ENCODE measurements around the gene BMPR1A. TPM values are rescaled to one million over a fixed set of nuclear protein-coding genes. Genes with fewer than 3 reads are reported as not detected.

Gene BMPR1A
- total and polyA plus RNA-seq, 4 donors = 38.1 to 84.0 (median 63.4) TPM

DNA sequence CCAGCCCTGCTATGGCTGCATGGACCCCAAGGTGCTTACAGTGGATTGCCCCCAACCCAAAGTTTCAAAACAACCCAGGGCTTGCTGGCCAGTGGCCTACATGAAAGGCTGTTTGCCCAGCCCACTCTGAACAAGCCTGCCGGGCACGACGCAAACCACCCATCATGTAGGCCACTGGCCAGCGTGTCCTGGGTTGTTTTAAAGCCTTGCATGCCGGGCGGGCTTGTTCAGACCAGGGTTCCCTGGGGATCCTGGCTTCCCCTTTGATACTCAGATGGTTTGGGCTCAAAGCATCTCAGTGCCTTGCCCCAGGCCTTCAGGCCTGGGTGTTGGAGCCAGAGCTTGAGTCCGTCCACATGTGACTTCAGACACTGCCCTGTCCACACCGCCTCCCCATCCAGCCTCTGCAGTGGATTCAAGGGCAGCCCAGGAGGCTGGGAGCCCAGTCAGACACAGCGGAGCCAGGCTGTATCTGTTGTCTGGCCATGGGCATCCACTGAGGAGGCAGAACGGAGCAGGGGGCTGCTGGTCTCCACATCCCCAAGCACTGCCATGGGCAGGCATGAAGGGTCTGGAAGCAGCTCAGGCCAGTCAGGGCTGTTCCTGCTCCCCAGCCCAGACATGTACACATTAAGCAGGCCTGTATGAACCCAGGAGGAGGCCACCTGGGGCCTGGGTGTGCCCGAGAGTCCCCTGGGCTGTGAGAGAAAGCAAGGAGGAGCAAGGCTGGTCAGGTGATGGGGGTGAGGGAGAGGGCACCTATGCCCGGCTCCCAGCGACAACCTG is 207.8 kb downstream of the BMPR1A start:
- peaks cover 15% of the 10 kb centered on the region for H3K27me3 ChIP-seq (ENCODE audit: control insufficient read depth, insufficient read depth, low read length)
- DNase-seq (ENCODE audit: low read depth in 4 of 6, low spot score in 6 of 6) = no peak
- H3K27ac ChIP-seq (ENCODE audit: low read depth, low read length) = no peak overlapping the region
- no peak overlapping the region for H3K4me3 ChIP-seq (ENCODE audit: low read depth, low read length)
- peaks cover 18% of the 10 kb centered on the region for H3K36me3 ChIP-seq (ENCODE audit: control insufficient read depth, insufficient read depth, low read length)
- no peaks in the 10 kb centered on the region for H3K9me3 ChIP-seq (ENCODE audit: control insufficient read depth, insufficient read depth, low read length)
- H3K4me1 ChIP-seq (ENCODE audit: control insufficient read depth, insufficient read depth, low read length) = peaks cover 59% of the 10 kb centered on the region
- 78% methylated on average over 12 of the region's 13 CpGs for WGBS (ENCODE audit: insufficient coverage)

DNA sequence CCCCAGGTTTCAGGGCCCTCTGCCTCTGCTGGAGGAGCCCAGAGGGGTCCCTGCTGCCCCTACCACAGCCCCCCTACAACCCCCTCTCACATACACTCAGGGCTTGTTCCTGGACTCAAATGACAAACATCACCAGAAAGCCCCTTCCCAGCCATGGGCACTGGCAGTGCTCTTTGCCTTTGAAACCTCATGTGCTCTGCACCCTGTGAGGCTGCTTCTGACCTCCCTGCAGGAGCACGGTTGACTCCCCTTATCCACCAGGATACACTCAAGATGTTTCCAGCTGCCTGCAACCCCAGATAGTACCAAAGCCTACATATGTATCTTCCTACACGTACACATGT is 208.4 kb downstream of the BMPR1A start:
- no peak for DNase-seq (ENCODE audit: low read depth in 4 of 6, low spot score in 6 of 6)
- Histone ChIP-seq H3K27me3 (ENCODE audit: control insufficient read depth, insufficient read depth, low read length) (peaks cover 15% of the 10 kb centered on the region), H3K4me3 (ENCODE audit: low read depth, low read length) (no peak overlapping the region), H3K4me1 (ENCODE audit: control insufficient read depth, insufficient read depth, low read length) (peaks cover 59% of the 10 kb centered on the region), H3K36me3 (ENCODE audit: control insufficient read depth, insufficient read depth, low read length) (peaks cover 15% of the 10 kb centered on the region), H3K27ac (ENCODE audit: low read depth, low read length) (no peak overlapping the region), H3K9me3 (ENCODE audit: control insufficient read depth, insufficient read depth, low read length) (no peaks in the 10 kb centered on the region)
- 75% methylated on average over 1 of the region's 2 CpGs for WGBS (ENCODE audit: insufficient coverage)

DNA sequence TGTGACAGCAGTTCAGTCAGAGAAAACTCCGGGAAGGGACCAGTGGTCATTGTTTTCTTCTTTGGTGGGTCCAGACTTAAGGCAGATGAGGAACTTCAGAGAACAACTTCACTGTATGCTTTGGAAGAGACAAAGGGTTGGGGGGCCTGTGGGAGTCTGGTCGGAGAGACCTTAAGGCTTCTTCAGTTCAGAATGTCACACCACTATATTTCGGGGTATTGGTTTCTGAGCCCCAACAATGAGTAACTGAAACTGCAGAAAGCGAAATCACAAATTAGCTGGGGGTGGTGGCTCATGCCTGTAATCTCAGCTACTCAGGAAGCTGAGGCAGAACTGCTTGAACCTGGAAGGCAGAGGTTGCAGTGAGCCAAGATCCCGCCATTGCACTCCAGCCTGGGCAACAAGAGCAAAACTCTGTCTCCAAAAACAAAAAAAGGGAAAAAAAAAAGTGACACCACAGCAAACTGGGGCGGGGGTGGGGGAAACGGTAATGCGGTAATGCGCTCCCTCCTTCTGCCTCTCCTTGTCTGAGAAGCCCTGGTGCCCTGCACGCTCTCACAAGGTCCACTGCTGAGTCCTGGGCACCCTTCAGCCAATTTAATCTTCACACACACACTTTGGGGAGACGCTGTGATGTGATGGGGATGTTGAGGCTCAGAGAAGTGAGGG is 209.7 kb downstream of the BMPR1A start:
- DNase-seq (ENCODE audit: low read depth in 4 of 6, low spot score in 6 of 6) = no peak
- Histone ChIP-seq H3K27ac (ENCODE audit: low read depth, low read length) (peak overlapping the region; percentile 57), H3K4me3 (ENCODE audit: low read depth, low read length) (no peak overlapping the region), H3K4me1 (ENCODE audit: control insufficient read depth, insufficient read depth, low read length) (peaks cover 63% of the 10 kb centered on the region), H3K27me3 (ENCODE audit: control insufficient read depth, insufficient read depth, low read length) (peaks cover 20% of the 10 kb centered on the region), H3K9me3 (ENCODE audit: control insufficient read depth, insufficient read depth, low read length) (no peaks in the 10 kb centered on the region), H3K36me3 (ENCODE audit: control insufficient read depth, insufficient read depth, low read length) (peaks cover 7% of the 10 kb centered on the region)
- whole genome bisulfite sequencing (ENCODE audit: insufficient coverage) = 84% methylated on average over 2 of the region's 11 CpGs

DNA sequence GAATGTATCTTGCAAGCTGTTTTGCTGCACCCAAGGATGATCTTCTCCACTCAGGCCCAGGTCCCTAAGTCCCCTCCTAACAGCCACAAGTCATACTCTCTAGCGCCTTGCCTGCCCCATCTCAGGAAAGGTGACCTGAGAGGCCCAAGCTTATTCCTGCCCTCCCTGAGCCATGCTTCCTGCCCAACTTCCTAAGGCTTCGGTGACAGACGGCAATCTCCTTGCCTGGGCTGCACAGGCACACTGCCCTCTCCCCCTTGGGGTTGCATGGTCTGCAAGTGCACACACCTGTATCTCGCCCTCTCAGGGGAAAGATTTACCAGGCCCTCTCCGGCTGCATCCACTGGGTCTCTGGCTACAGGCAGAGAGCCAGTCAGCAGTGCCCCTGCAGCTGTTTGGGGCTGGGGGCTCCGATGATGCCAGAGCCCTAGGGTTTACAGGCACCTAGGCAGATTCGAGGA is 211.1 kb downstream of the BMPR1A start:
- Histone ChIP-seq H3K27ac (ENCODE audit: low read depth, low read length) (no peak overlapping the region), H3K27me3 (ENCODE audit: control insufficient read depth, insufficient read depth, low read length) (peaks cover 22% of the 10 kb centered on the region), H3K4me3 (ENCODE audit: low read depth, low read length) (no peak overlapping the region), H3K36me3 (ENCODE audit: control insufficient read depth, insufficient read depth, low read length) (peaks cover 7% of the 10 kb centered on the region), H3K9me3 (ENCODE audit: control insufficient read depth, insufficient read depth, low read length) (no peaks in the 10 kb centered on the region), H3K4me1 (ENCODE audit: control insufficient read depth, insufficient read depth, low read length) (peaks cover 73% of the 10 kb centered on the region)
- WGBS (ENCODE audit: insufficient coverage) = 84% methylated on average over 7 of the region's 7 CpGs
- no peak for DNase-seq (ENCODE audit: low read depth in 4 of 6, low spot score in 6 of 6)

DNA sequence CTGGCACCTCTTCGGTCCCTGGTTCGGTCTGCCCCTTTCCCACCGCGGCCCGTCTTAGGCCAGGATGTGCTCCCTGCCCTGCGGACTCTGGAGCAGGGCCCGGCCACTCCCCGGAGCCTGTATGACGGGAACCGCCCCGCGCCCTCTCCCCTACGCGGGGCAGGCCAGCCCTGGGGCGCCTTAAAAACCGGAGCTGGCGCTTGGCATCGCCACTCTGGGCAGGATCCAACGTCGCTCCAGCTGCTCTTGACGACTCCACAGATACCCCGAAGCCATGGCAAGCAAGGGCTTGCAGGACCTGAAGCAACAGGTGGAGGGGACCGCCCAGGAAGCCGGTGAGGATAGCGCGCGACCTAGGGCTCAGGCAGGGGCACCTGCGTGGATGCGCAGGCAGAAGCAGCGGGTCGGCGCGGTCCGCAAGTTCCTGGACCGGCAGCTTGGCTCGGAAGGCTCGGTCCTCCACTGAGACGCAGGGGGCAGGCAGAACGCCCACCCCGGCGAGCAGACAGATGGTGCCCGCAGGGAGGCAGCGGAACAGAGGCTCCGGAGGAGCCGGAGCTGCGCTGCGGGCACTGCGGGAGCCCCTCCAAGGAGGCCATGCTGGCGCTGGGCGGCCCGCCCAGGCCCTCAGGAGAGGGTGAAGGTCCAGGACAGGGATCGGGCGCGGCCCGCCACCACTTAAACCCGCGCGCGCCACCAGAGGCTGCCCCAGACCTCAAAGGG is 212.0 kb downstream of the BMPR1A start, which contains the start of gene ADIRF:
Gene ADIRF, plus strand, starts transcription at position 212 of the 723 bp plus-strand sequence. Its CDS starts 63 bp downstream, at position 275.
- peaks cover 73% of the 10 kb centered on the region for H3K4me1 ChIP-seq (ENCODE audit: control insufficient read depth, insufficient read depth, low read length)
- WGBS (ENCODE audit: insufficient coverage) = 20% methylated on average over 56 of the region's 59 CpGs

DNA sequence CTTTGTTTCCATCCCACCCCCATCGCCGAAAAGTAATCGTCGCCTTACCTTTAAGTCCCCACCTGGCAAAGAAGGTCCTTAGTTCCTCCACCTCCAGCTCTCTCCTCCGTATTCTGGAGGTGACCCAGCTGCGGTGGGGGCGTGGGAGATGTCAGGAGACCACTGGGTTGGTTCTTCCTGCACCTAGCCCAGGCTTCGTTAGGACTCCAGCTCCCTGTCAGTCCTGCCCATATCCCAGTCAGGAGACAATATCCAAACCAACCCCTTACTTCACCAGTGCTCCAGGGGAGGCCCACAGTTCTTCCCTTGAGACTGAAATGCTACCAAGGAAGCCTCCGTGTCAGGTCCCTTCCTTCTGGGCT is 212.6 kb downstream of the BMPR1A start:
- Histone ChIP-seq H3K9me3 (ENCODE audit: control insufficient read depth, insufficient read depth, low read length) (no peaks in the 10 kb centered on the region), H3K36me3 (ENCODE audit: control insufficient read depth, insufficient read depth, low read length) (peaks cover 4% of the 10 kb centered on the region), H3K27ac (ENCODE audit: low read depth, low read length) (peak overlapping the region; percentile 59), H3K4me1 (ENCODE audit: control insufficient read depth, insufficient read depth, low read length) (peaks cover 70% of the 10 kb centered on the region), H3K4me3 (ENCODE audit: low read depth, low read length) (no peak overlapping the region), H3K27me3 (ENCODE audit: control insufficient read depth, insufficient read depth, low read length) (peaks cover 22% of the 10 kb centered on the region)
- DNase-seq (ENCODE audit: low read depth in 4 of 6, low spot score in 6 of 6) = no peak
- 69% methylated on average over 9 of the region's 9 CpGs for WGBS (ENCODE audit: insufficient coverage)

More for the DNA sequence above, 212.0 kb downstream of the BMPR1A start, which contains the start of gene ADIRF:
- H3K27ac ChIP-seq (ENCODE audit: low read depth, low read length) = peak within 1 kb of the TSS; percentile 59
- no peaks in the 10 kb centered on the region for H3K9me3 ChIP-seq (ENCODE audit: control insufficient read depth, insufficient read depth, low read length)
- DNase-seq (ENCODE audit: low read depth in 4 of 6, low spot score in 6 of 6) = peak in 2 of 6 donors; percentile 33 to 56
- peak within 1 kb of the TSS; percentile 22 for H3K4me3 ChIP-seq (ENCODE audit: low read depth, low read length)
- peaks cover 22% of the 10 kb centered on the region for H3K27me3 ChIP-seq (ENCODE audit: control insufficient read depth, insufficient read depth, low read length)
- peaks cover 4% of the 10 kb centered on the region for H3K36me3 ChIP-seq (ENCODE audit: control insufficient read depth, insufficient read depth, low read length)

DNA sequence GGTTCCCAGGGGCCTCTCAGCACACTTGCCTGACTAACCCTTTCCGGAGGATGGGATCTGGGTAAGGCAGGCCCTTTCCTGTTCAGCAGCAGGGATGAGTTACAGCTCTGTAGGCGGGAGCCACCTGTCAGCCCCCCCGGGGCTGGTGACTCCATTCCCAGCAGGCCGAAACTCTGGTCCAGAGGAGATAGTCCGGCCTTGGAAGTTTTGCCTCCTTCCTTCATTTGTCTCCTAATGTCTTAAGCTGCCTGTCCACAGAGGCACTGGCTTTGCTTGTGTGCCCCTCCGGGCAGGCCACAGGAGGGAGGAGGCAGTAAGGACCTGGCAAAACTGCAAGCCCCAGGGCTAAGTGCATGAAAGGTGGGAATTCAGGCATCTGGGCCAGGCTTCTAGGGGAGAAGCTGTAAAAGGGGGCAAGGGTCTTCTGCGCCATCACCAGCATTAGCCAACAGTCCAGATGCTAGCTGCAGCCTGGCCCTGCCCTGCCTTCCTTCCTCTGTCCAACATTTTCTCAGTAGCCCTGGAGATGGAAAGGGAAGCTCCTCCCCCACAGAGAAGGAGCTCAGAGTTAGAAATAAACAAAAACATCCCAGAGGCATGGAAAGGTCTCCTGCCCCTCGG is 213.1 kb downstream of the BMPR1A start:
- Histone ChIP-seq H3K36me3 (ENCODE audit: control insufficient read depth, insufficient read depth, low read length) (peaks cover 2% of the 10 kb centered on the region), H3K4me3 (ENCODE audit: low read depth, low read length) (peak overlapping the region; percentile 61), H3K9me3 (ENCODE audit: control insufficient read depth, insufficient read depth, low read length) (no peaks in the 10 kb centered on the region), H3K4me1 (ENCODE audit: control insufficient read depth, insufficient read depth, low read length) (peaks cover 65% of the 10 kb centered on the region), H3K27ac (ENCODE audit: low read depth, low read length) (peak overlapping the region; percentile 59), H3K27me3 (ENCODE audit: control insufficient read depth, insufficient read depth, low read length) (peaks cover 22% of the 10 kb centered on the region)
- WGBS (ENCODE audit: insufficient coverage) = 64% methylated on average over 5 of the region's 8 CpGs
- peak in 1 of 6 donors; percentile 60 for DNase-seq (ENCODE audit: low read depth in 4 of 6, low spot score in 6 of 6)

DNA sequence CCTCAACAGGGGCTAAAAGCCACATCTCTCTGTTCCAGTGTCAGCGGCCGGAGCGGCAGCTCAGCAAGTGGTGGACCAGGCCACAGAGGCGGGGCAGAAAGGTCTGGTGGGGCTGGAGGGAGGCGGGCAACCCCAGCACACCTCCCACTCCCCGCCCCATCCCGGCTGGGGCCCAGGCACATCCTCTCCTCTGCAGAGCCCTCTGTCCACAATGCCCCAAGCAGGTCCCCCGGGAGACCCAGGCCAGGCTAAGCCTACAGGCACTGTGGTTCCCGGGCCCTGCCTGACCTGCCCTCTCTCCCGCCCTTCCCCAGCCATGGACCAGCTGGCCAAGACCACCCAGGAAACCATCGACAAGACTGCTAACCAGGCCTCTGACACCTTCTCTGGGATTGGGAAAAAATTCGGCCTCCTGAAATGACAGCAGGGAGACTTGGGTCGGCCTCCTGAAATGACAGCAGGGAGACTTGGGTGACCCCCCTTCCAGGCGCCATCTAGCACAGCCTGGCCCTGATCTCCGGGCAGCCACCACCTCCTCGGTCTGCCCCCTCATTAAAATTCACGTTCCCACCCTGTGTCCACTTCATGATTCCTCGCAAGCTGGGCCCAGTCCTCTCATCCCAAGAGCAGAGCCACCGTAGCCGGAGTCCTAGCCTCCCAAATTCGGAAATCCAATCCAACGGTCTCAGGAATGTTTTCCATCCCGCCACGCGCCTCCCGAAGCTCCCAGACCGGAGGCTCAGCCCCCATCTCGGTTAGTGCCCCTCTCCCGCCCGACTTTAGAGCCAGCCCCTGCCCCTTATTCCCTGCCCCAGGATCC is 214.0 kb downstream of the BMPR1A start:
- Histone ChIP-seq H3K4me3 (ENCODE audit: low read depth, low read length) (peak overlapping the region; percentile 61), H3K9me3 (ENCODE audit: control insufficient read depth, insufficient read depth, low read length) (no peaks in the 10 kb centered on the region), H3K27ac (ENCODE audit: low read depth, low read length) (peak overlapping the region; percentile 59), H3K27me3 (ENCODE audit: control insufficient read depth, insufficient read depth, low read length) (peaks cover 22% of the 10 kb centered on the region), H3K36me3 (ENCODE audit: control insufficient read depth, insufficient read depth, low read length) (no peaks in the 10 kb centered on the region), H3K4me1 (ENCODE audit: control insufficient read depth, insufficient read depth, low read length) (peaks cover 61% of the 10 kb centered on the region)
- WGBS (ENCODE audit: insufficient coverage) = 18% methylated on average over 24 of the region's 30 CpGs
- no peak for DNase-seq (ENCODE audit: low read depth in 4 of 6, low spot score in 6 of 6)

DNA sequence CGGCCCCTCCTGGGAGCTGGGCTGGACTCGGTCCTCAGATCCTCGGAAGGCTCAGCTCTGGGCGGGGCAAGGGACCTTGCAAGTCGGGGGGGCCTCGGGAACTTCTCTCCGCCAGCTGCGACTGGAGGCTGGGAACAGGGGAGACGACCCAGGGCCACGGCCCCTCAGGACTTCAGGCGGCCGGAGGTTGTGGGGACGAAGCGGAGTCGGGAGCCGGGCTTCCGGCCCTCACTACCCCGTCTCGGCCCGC is 214.5 kb downstream of the BMPR1A start:
- H3K4me1 ChIP-seq (ENCODE audit: control insufficient read depth, insufficient read depth, low read length) = peaks cover 61% of the 10 kb centered on the region
- DNase-seq (ENCODE audit: low read depth in 4 of 6, low spot score in 6 of 6) = no peak

More for the DNA sequence above, 214.5 kb downstream of the BMPR1A start:
- under 1% methylated on average over 20 of the region's 20 CpGs for WGBS (ENCODE audit: insufficient coverage)
- Histone ChIP-seq H3K27me3 (ENCODE audit: control insufficient read depth, insufficient read depth, low read length) (peaks cover 22% of the 10 kb centered on the region), H3K4me3 (ENCODE audit: low read depth, low read length) (peak overlapping the region; percentile 61), H3K27ac (ENCODE audit: low read depth, low read length) (peak overlapping the region; percentile 59), H3K9me3 (ENCODE audit: control insufficient read depth, insufficient read depth, low read length) (no peaks in the 10 kb centered on the region), H3K36me3 (ENCODE audit: control insufficient read depth, insufficient read depth, low read length) (no peaks in the 10 kb centered on the region)

All from spinal cord (tissue), 10 donors.